GM12874 (cell line): ENCODE results near the gene ANXA5.

ENCODE experiments used
- CTCF ChIP-seq: IDR thresholded peaks from 2 replicates; pipeline ENCODE4 v1.5.1; 2011; ENCODE audit warnings: low read depth, mild to moderate bottlenecking, control low read depth, low read length, moderate library complexity; ENCODE audit not compliant: insufficient read depth

ANXA5 gene

GRCh38 chr4:121711263-121712000 is 14.7 kb upstream of the ANXA5 start:
- no peak for TF ChIP-seq CTCF

GRCh38 chr4:121709766-121710405 is 13.1 kb upstream of the ANXA5 start:
- no peak for TF ChIP-seq CTCF

GRCh38 chr4:121707344-121707743 is 10.6 kb upstream of the ANXA5 start:
- TF ChIP-seq CTCF: no peak

GRCh38 chr4:121706595-121707021 is 9.8 kb upstream of the ANXA5 start:
- no peak for TF ChIP-seq CTCF

- TF ChIP-seq CTCF: no peak
Measured at GRCh38 chr4:121705521-121705920, 8.7 kb upstream of the ANXA5 start.

- no peak for TF ChIP-seq CTCF
Measured at GRCh38 chr4:121702136-121702535, 5.4 kb upstream of the ANXA5 start.

- TF ChIP-seq CTCF: no peak
Measured at GRCh38 chr4:121701263-121701662, 4.5 kb upstream of the ANXA5 start.
